ENCODE data around the gene OR6F1.
"Not testable (repeated sequence)": the region's sequence is repeated elsewhere in the genome, so short reads cannot be mapped to it uniquely, and the experiment has no call there.

The OR6F1 gene

DNA sequence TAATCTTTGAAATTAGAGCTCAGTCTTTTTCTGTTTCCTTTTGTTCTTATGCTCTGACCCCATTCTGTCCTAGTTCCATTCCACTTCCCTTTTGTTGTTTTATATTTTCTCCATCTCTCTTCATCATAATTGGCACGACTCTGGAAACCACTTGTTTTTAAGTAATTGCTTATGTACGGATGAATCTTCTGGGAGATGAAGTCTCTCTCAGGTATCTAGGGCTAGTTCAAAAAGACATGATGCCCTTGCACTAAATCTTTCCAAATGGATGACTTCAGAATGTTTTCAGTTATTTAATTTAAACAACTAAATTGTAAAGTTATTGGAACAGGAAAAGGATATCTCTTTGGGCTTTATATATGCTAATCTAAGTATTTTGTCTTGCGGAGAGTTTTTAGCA, at the start of gene OR6F1:
OR6F1 (minus strand) TSS at position 101 of the 400 bp plus-strand sequence. CDS start 3,891 bp downstream, outside the sequence.
- no peak for DNase-seq

DNA sequence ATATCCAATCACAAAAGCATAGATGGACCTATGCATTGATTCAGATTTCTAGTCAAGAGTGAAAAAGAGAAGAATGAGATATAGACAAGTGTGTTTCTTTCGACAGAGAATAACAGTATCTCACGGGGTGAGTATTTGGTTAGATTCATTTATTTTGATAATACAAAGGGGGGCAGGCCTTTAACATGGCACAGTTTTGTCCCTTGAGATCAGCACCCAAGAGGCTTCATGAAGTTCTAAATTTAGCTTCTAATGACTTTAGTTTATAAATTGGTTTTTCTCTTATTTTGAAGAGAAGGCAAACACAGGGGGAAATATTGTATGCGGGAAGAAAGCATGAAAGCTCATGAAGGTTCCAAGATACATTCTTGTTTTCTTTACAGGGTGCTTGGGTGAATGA, 44.0 kb upstream of the OR6F1 start, which contains the start of gene OR1C1:
OR1C1 (minus strand) TSS at position 101 of the 400 bp plus-strand sequence. CDS start 2,150 bp downstream, outside the sequence.
- DNase-seq: no peak

DNA sequence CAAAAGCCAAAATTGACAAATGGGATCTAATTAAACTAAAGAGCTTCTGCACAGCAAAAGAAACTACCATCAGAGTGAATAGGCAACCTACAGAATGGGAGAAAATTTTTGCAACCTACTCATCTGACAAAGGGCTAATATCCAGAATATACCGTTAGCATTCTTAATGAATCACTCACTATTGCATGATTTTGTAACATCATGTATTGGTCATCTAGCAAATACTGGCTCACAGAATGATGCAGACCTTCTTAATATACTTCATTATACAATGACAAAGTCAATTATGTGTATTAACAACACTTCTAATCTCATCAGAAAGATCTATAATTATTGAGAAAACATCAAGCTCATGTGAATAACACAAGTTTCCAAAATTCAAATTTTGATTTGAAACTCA, 37.9 kb upstream of the OR6F1 start:
- DNase-seq: not testable (repeated sequence)

DNA sequence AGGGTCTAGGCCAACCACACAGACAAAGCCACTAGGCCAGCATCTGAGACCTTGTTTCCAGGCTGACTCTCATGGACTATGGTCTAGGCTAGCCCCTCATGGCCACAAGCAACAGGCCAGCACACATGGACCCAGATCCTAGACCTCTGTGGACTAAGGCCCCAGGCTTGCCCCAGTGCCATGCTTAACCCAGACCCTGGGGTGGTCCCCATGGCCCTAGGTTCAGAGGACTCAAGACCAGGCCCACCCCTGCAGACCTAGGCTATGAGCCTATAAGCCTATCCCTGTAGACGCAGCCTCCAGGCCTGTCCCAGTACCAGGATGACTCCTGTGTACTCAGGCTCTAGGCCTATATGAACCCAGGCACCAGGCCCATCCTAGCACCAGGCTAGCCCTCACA, 33.4 kb upstream of the OR6F1 start:
- no peak for DNase-seq

DNA sequence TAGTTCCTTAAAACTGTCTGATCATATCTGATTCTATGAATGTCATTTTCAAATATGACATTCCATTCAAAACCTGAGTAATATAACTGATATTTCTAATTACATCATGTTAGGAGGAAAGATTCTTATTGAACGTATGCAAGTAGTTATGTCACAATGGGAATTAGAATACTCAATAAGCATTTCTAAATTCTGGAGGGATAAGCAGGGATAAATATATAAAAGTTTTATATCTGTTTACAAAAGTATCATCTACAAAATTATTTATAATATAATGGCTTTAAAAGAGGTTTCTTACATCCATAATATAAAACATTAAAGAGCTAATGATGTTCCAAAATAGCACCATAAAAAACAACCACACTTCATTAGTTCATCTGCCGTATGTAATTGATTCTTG, 31.6 kb upstream of the OR6F1 start, which contains the start of gene OR14A2:
OR14A2 (minus strand) TSS at position 101 of the 400 bp plus-strand sequence.
- no peak for DNase-seq

DNA sequence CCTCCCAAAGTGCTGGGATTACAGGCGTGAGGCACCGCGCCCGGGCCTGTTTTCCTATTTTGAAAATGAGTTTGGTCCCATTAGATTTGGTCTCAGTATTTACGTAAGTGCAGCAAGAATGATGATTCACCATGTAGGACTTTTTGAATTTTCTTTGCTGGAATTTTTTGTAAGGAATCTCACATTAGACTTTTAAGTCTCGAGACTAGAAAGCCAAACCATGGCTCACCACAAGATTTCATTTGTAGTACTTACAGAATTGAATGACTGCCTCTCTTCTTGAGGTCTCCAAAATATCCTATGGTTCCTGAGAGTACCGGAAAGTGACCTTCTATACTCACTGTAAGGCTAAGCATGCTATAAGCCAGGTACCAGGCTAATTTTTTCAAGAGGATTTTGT, 31.2 kb upstream of the OR6F1 start:
- DNase-seq: no peak

DNA sequence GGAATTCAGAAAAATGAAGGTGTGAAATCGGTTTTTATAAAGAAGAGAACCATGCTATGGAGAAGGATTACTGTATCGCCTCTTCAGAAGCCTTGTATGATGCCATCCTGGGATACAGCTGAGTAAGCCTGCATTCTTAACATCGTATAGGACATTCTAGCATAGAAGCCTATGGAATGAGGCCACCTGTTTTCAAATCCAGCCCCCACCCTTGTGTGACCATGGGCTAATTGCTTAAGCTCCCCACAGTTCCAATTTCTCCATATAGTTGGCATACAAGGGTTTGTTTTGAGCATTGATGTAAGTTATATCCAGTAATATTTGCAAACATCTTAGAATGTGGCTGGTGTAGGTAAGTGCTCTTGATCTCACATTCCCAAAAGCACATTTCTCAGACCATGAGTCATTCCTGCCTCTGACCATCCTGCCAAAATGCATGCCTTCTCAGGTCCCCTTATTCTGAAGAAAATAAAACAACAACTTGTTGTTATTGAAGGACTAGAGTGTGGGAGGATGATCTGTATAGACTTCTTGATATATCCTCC, 30.0 kb upstream of the OR6F1 start:
- DNase-seq: no peak

DNA sequence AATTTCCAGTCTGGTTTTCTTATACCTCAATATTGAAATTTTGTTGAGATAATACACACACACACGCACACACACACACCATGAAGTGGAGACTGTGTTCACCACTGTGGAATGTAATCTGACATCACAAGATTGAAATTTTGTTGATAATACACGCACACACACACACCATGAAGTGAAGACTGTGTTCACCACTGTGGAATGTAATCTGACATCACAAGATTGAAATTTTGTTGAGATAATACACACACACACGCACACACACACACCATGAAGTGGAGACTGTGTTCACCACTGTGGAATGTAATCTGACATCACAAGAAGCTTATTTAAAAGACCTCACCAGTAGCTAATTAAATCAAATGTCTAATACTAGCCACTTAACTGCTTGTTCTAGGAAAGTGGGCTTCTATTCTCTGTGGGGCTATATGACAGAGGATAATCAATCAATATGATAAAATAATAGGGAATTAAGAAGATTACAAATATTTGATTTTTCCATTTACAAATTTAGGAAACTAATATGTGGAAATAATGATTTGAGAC, 25.8 kb upstream of the OR6F1 start:
- not testable (repeated sequence) for DNase-seq

DNA sequence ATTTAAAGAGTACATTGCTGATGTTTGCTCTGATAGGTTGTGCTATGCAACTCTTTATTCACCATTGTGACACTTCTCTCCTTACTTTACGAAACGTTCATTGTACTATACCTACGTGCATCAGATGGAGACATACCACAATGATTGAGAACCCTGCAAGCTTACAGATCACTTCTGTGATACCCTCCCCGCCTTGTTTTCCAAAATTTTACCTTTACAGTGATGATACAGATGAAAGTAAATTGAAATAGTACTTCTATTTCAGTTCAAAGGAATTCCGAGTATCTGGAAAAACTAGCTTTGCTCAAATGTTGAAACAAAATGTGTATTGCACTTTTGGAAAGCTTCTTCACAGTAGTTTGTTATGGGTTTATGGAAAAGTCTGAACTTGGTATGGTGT, 25.3 kb upstream of the OR6F1 start:
- no peak for DNase-seq

DNA sequence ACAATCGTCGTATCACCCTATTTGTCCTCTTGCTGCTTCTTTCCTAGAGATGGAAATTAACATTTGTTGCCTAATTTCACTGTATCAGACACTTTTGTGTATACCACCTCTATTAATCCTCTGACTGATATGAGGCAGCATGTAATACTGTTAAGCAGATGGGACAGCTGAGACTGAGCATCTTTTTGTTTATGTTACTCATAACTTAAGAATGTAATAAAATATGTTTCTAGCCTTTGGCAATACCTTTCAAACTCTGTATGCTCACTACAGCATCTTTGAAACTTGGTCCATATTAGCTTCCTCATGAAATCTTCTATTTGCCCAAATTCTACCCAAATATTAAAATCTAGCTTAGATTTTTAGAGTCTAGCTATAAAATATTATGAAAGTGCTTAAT, 24.3 kb upstream of the OR6F1 start:
- DNase-seq: no peak

DNA sequence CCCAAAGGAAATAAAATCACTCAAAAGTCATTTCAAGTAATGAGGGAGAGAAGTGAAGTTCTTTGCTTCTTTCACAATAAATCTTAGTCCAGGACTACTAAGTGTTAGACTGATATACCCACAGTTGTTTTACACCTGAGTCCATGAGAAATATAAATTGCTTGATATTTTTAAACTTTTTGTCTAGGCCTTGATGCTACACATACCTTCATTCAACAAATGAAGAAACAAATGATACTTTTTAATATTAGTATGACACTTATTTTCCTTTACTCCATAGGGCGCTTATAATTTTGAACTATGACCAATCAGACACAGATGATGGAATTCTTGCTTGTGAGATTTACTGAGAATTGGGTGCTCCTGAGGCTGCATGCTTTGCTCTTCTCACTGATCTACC, 21.9 kb upstream of the OR6F1 start, which contains the start of gene OR14K1:
OR14K1 (plus strand) TSS at position 301 of the 400 bp plus-strand sequence; CDS start at position 301, 0 bp downstream.
- no peak for DNase-seq

DNA sequence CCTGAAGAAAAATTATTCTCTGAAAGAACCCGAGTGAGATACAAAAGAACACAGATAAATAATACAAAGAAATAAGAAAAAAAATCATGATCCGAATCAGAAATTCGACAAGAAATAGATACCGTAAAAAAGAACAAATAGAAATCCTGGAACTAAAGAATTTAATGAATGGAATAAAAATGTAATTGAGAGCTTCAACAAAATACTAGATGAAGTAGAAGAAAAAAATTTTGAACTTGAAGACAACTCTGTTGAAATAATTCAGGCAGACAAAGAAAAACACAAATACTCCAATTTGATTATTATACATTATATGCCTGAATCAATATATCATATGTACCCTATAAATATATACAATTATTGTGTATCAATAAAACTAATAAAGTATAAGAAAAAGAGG, 4.8 kb upstream of the OR6F1 start:
- no peak for DNase-seq

DNA sequence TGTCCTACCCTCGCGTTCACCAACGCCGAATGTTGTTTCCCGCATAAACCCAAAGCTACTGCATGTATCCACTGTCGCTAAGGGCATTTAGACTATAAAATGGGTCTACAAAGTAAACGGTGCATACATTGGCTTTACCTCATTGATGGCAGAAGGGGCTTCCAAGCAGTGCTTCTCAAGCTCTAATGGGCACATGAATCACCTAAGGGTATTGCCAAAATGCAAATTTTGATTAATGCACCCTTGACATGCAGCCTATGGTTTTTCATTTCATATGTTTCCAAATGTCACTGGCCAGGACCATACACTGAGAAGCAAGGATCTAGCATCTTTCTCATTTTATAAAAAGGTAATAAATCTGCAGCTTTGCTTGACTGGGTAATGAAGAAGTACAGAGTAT, 2.7 kb downstream of the OR6F1 start:
- no peak for DNase-seq

DNA sequence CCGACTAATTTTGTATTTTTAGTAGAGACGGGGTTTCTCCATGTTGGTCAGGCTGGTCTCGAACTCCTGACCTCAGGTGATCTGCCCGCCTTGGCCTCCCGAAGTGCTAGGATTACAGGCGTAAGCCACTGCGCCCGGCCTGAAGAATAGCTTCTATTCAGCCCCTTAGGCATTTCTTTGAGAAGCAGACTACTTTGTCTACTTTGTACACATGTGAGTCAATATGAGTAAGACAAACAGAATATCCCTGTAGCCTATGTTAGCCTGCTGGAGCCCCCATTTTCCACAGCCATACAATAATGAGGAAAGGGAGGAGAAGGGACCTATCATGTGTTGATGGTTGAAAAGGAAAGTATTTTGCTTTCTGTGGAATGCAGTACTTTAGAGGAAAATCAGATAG, 5.8 kb downstream of the OR6F1 start:
- not testable (repeated sequence) for DNase-seq

DNA sequence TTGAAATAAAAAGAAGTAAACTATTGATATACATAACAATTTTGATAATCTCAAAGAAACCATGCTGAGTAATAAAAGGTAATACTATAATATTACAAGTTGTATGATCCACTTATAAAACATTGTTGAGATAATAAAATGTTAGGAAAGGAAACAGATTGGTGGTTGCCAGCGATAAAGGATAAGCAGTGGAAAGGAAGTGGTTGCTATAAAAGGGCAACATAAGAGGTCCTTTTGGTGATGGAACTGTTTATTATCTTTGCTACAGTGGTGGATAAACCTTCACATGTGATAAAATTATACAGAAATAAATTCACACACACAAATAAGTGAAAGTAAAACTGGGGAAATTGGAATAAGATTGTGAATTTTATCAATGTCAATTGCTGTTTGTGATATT, 15.1 kb downstream of the OR6F1 start:
- no peak for DNase-seq

DNA sequence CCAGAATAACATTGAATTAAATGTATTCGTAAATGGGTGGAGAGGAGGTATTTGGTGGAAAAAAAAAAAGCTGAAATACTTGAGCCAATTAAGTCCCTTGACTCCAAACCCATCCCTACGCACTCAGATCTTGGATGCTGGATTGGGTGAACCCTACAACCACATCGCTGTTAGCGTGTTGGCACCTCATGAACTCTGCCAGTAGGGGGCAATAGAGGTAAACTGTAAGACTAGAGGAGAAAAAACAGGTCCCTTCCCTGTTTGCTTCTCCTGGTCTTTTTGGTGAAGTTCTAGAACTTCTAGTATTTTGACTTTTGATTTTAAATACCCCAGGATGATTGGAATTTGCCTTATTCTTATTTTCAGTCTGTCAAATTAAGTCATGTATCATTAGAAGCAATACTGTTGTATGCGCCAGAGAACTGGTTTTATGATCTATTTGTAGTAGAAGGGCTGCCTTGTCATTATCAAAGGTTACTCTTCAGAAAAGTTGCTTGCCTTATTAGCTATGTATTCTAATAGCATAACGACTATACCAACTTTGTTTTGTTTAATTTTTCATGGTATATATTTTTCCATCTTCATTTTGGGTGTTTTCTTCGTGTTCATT, 35.1 kb downstream of the OR6F1 start:
- DNase-seq: peak; percentile 57

DNA sequence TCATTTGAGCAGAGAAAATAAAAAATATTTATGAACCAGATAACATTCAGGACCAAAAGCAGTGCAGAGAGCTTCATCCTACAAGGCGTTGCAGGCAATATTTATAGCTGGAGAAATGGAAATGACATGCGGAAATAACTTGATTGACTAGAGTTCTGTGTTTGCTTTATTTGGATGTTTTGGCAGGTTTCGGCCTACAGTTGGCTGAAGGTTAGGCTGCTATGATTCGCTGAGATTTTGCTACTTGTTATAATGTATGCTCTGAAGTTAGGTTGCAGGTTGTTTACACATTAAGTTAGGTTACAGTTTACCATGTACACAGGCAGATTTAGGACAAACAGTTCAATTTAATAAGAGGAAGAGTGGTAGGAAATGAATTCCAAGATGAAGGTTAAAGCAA, 36.3 kb downstream of the OR6F1 start:
- DNase-seq: no peak

DNA sequence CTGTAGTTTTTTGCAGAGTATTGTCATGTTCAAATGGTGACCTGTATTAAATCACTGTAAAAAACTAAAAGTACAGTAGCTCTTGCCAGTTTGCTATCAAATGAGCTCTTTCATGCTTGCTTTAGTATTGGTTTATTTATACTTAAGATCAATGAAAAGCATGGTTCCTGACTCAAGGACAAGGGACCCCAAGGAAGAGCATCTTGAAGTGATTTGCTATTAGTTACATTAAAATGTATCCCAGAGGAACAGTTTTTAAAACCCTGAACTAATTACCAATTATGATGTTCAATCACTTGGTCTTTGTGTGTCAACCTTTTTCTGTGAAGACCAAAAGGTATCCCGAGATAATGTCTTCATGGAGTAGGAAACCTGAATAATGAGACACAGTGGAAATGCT, 36.8 kb downstream of the OR6F1 start, which contains the start of gene OR13G1:
OR13G1 (minus strand) TSS at position 101 of the 400 bp plus-strand sequence. CDS start 6,698 bp downstream, outside the sequence.
- DNase-seq: no peak

DNA sequence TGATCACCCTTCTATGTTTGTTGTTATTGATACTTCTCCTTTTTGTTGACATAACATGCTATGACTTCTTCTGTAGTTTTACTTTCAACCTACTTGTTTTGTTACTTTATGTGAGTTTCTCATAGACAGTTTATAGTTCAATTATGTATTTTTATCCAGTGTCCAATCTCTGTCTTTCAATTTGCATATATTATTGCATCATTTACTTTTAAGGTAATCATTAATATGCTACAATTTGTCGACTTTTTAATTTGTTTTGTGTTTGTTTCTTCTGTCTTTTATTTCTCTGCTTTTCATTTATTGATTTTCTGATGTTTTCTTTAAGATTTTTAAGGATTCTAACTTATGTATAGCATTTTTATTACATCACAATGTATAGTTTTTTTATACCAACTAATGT, 47.2 kb downstream of the OR6F1 start:
- no peak for DNase-seq

Measured in activated CD4-positive, alpha-beta T cell treated with anti-CD3 and anti-CD28 coated beads for 48 hours (primary cell).